Stomach (tissue), 9 donors: ENCODE results near the gene HOXD4. TPM values are rescaled to one million over a fixed set of nuclear protein-coding genes. Genes with fewer than 3 reads are reported as not detected.

ENCODE experiments used
- DNase-seq, 2 donors: peaks; one replicate each; pipeline versions ENCODE4 v3.0.0 to v3.0.0-alpha.2; 2013 to 2019
- H3K27ac ChIP-seq, 5 donors: fragments of 200-600 bp in 4 of 5; sonication (generic) in 4 of 5; one replicate each; pipeline ENCODE4 v1.5.1; 2013 to 2019; ENCODE audit warnings: mild to moderate bottlenecking in 1 of 5, moderate library complexity in 1 of 5
- H3K27me3 ChIP-seq, 3 donors: fragments of 200-600 bp; sonication (generic); one replicate each; pipeline ENCODE4 v1.5.1; 2017 to 2019; ENCODE audit warnings: mixed run types in 1 of 3
- H3K36me3 ChIP-seq, 4 donors: fragments of 200-600 bp; sonication (generic); 1 replicate in 3 of 4; 2 replicates in 1 of 4; pipeline ENCODE4 v1.5.1; 2016 to 2019
- H3K4me1 ChIP-seq, 4 donors: fragments of 200-600 bp; sonication (generic); one replicate each; pipeline ENCODE4 v1.5.1; 2016 to 2019
- H3K4me3 ChIP-seq, 4 donors: fragments of 200-600 bp; sonication (generic) in 3 of 4; one replicate each; pipeline ENCODE4 v1.5.1; 2016 to 2019; ENCODE audit warnings: mild to moderate bottlenecking in 1 of 4
- H3K9me3 ChIP-seq, 4 donors: fragments of 200-600 bp; sonication (generic); one replicate each; pipeline ENCODE4 v1.5.1; 2016 to 2019
- EP300 ChIP-seq: sonication (generic); formaldehyde crosslinking; IDR thresholded peaks from one replicate; pipeline ENCODE4 v1.6.1; 2017; ENCODE audit warnings: antibody characterized with exemption
- POLR2A ChIP-seq, 4 donors: fragments of 450-650 bp; IDR thresholded peaks; one replicate each; pipeline ENCODE4 v1.6.1; 2016; ENCODE audit warnings: antibody characterized with exemption in 4 of 4, control low read depth in 2 of 4, mild to moderate bottlenecking in 1 of 4, moderate library complexity in 1 of 4
- POLR2AphosphoS5 ChIP-seq, 3 donors: sonication (generic); formaldehyde crosslinking; IDR thresholded peaks; one replicate each; pipeline ENCODE4 v1.6.1; 2016; ENCODE audit warnings: antibody characterized with exemption in 3 of 3
- WGBS, 5 donors: extraction: QIAGEN DNeasy Blood & Tissue Kit in 3 of 5; methylation state at CpG; one replicate each; pipeline versions ENCODE4 v1.1.5 to v1.1.7; 2013 to 2018; 5-methylcytosine and 5-hydroxymethylcytosine counted together
- intact Hi-C: fragments of 100-400 bp; cut with DNase I; formaldehyde crosslinking; loops from one replicate; pipeline ENCODE4 v1.15.1; 2023; ENCODE audit warnings: low total_unique reads
- polyA plus RNA-seq, 3 donors: library from polyadenylated mRNA; stranded (reverse); fragments of 200-250 nt; gene quantifications; one replicate each; pipeline ENCODE4 v1.2.3, GENCODE V29; 2013
- total RNA-seq, 5 donors: library from RNA; depleted of rRNA; stranded (reverse); fragments of >200 nt; gene quantifications; one replicate each; pipeline versions ENCODE4 v1.1.0 to v1.2.3, GENCODE V29; 2014 to 2016
- TF ChIP-seq, protein P1 (sequence below), 7 experiments: fragments of 450-650 bp in 4 of 7; fragments of 200-600 bp in 3 of 7; sonication (generic) in 3 of 7; IDR thresholded peaks; one replicate each; pipeline ENCODE4 v1.5.1; 2016 to 2019; ENCODE audit warnings: antibody characterized with exemption in 7 of 7, control low read depth in 2 of 7, mild to moderate bottlenecking in 1 of 7
- donor health status: healthy with polysubstance abuse.
- donor health status: Bipolar disorder and iron deficiency.
- donor health status: healthy.

Gene HOXD4
- total and polyA plus RNA-seq, 8 donors = 0.25 to 9.6 (median 1.6) TPM; not detected in 4

DNA sequence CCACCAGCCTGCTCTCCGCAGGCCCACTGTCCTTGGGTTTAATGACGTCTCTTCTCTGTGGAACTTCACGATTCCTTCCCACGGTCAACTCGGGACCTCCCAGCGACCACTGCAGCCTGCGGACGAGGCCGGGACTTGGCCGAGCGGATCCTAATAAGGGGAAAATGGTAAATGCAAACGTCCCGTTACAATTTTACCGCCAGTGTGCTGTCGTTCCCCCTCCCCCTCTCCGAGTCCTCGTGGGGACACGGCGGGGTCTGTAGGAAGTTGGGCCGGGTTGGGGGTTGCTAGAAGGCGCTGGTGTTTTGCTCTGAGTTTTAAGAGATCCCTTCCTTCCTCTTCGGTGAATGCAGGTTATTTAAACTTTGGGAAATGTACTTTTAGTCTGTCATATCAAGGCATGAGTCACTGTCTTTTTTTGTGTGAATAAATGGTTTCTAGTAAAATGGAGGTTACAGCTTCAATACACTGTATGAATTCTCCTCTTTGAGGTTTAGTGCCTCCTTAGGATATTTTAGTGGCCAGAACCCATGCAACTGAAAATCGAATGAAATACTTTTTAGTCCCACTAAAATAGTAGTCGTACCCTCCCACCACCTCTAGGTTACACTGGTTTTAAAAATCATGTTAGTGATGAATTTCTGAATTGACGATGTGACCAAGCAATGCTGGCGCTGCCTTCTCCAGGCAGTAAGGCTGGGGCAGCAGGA is 42.0 kb upstream of the HOXD4 start:
- intact Hi-C loops = no loop called here
- TF ChIP-seq EP300 (no peak), POLR2A (IDR thresholded peaks at IDR 0.05) (no peak), POLR2AphosphoS5 (IDR thresholded peaks at IDR 0.05) (no peak)
- TF ChIP-seq, protein P1, sequence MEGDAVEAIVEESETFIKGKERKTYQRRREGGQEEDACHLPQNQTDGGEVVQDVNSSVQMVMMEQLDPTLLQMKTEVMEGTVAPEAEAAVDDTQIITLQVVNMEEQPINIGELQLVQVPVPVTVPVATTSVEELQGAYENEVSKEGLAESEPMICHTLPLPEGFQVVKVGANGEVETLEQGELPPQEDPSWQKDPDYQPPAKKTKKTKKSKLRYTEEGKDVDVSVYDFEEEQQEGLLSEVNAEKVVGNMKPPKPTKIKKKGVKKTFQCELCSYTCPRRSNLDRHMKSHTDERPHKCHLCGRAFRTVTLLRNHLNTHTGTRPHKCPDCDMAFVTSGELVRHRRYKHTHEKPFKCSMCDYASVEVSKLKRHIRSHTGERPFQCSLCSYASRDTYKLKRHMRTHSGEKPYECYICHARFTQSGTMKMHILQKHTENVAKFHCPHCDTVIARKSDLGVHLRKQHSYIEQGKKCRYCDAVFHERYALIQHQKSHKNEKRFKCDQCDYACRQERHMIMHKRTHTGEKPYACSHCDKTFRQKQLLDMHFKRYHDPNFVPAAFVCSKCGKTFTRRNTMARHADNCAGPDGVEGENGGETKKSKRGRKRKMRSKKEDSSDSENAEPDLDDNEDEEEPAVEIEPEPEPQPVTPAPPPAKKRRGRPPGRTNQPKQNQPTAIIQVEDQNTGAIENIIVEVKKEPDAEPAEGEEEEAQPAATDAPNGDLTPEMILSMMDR (IDR thresholded peaks at IDR 0.05) = no peak
- 8 to 13% (median 11%) methylated on average over 26 of the region's 26 CpGs for WGBS, 5 donors
- H3K36me3 ChIP-seq = no peaks in the 10 kb centered on the region
- peaks cover 27 to 55% (median 40%) of the 10 kb centered on the region in 4 donors for H3K4me1 ChIP-seq
- no peak for DNase-seq
- H3K4me3 ChIP-seq = no peak overlapping the region
- no peak overlapping the region for H3K27ac ChIP-seq
- peaks cover 0 to 25% (median 0%) of the 10 kb centered on the region in 4 donors for H3K9me3 ChIP-seq
- peaks cover 56 to 100% (median 99%) of the 10 kb centered on the region in 3 donors for H3K27me3 ChIP-seq

DNA sequence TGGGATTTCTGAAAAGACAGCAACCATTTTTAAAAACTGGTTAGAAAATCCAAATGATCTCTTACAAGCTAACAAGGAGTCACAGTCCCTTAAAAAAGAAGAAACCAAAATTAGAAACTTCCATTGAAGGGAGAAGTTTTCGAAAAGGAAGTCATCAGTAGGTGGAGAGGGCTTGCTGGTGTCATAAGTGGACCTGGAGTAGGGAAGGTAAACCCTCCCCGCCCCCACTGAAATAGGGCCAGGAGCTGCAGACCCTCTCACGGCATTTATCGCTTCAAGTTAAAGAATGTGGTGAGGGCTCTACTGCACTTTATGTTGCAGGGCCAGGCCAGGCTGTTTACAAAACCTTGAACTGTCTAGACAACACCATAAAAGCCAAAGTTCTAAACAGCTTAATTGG is 41.4 kb upstream of the HOXD4 start:
- Histone ChIP-seq H3K27me3 (peaks cover 56 to 100% (median 99%) of the 10 kb centered on the region in 3 donors), H3K27ac (no peak overlapping the region), H3K9me3 (peaks cover 0 to 21% (median 0%) of the 10 kb centered on the region in 4 donors), H3K36me3 (no peaks in the 10 kb centered on the region), H3K4me1 (peaks cover 21 to 49% (median 34%) of the 10 kb centered on the region in 4 donors), H3K4me3 (no peak overlapping the region)
- intact Hi-C loops = no loop called here
- no peak for DNase-seq
- TF ChIP-seq, protein P1 (IDR thresholded peaks at IDR 0.05) = no peak
- TF ChIP-seq EP300 = no peak
- TF ChIP-seq POLR2AphosphoS5 (IDR thresholded peaks at IDR 0.05) = no peak
- TF ChIP-seq POLR2A (IDR thresholded peaks at IDR 0.05) = no peak
- 10 to 22% (median 13%) methylated on average over 4 of the region's 4 CpGs for WGBS, 5 donors

DNA sequence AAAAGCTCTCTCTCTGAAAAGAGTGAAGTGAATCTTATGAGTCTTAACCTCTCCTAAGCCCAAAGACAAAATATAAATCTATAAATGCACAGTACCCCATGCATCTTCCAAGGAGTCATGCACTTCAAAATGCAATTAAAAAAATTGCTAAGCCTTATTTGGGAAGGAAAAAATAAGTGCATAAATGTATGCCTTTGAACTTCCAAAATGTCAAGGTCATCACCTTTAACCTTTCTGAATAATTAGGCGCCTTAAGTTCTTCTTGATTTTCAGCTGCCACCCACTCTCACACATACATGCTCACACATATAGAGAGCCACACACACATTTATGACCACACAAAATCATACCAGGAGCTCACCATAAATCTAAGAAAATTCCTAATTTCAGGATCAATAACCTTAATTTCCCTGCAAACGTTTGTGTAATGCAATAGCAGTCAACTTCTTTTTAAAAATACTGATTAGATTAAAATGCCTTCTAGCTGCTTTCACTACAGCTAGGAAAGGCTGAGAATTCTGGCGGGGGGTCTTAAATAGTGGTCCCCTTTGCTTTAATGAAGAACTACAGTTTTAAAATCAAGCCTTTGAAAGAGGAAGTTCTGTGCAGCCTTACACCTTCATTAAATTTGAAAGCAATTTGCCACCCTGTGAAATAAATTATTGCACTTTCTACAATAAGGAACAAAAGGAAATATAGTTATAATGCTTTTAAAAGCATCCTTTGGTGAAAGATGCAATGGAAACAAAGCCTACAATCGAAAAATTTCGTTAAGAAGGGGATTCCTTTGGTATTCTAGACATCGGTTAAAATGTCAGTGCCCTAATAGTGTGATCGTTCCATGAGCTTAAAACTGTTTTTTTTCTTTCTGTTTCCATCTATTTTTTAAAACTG is 40.7 kb upstream of the HOXD4 start:
- DNase-seq = no peak
- Histone ChIP-seq H3K4me3 (no peak overlapping the region), H3K36me3 (no peaks in the 10 kb centered on the region), H3K4me1 (peaks cover 20 to 43% (median 31%) of the 10 kb centered on the region in 4 donors), H3K9me3 (peaks cover 0 to 21% (median 0%) of the 10 kb centered on the region in 4 donors), H3K27me3 (peaks cover 48 to 100% (median 96%) of the 10 kb centered on the region in 3 donors), H3K27ac (no peak overlapping the region)
- TF ChIP-seq EP300 = no peak
- TF ChIP-seq POLR2A (IDR thresholded peaks at IDR 0.05) = no peak
- TF ChIP-seq, protein P1 (IDR thresholded peaks at IDR 0.05) = no peak
- TF ChIP-seq POLR2AphosphoS5 (IDR thresholded peaks at IDR 0.05) = no peak
- intact Hi-C loops = no loop called here
- WGBS, 5 donors = 19 to 24% (median 22%) methylated on average over 7 of the region's 7 CpGs

DNA sequence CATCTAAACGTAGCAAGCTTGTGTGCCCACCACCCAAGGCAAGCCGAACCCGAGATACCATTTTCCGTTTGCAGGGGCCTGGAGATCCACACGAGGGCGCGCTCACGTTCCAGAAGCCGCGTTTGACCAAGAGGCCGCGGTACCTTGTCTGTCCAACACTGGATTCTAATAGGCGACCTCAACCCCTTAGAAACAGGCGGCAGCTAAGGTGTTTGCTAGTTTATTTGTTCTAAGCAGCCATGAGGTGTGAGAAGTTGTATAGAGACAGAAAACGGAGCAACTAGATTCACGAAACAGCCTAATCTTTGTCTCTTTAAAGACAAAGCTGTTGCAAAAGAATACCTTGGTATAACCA is 40.1 kb upstream of the HOXD4 start:
- Histone ChIP-seq H3K36me3 (no peaks in the 10 kb centered on the region), H3K27me3 (peaks cover 52 to 100% (median 96%) of the 10 kb centered on the region in 3 donors), H3K4me3 (no peak overlapping the region), H3K27ac (no peak overlapping the region), H3K4me1 (peaks cover 20 to 37% (median 33%) of the 10 kb centered on the region in 4 donors), H3K9me3 (peaks cover 0 to 21% (median under 1%) of the 10 kb centered on the region in 4 donors)
- peak in 1 of 2 donors; percentile 80 for DNase-seq
- TF ChIP-seq POLR2A (IDR thresholded peaks at IDR 0.05) = no peak
- no peak for TF ChIP-seq EP300
- TF ChIP-seq, protein P1 (IDR thresholded peaks at IDR 0.05) = peak in 2 of 7 experiments; percentile 22 to 25
- TF ChIP-seq POLR2AphosphoS5 (IDR thresholded peaks at IDR 0.05) = no peak
- 3 to 10% (median 4%) methylated on average over 16 of the region's 16 CpGs for WGBS, 5 donors
- intact Hi-C loops = no loop called here
